Activated CD8-positive, alpha-beta memory T cell treated with anti-CD3 and anti-CD28 coated beads, Interleukin-2, amount 50 U/mL, for 1 hour (primary cell): ENCODE measurements around the gene FGD5.

Experiments used
- DNase-seq: peaks from one replicate; pipeline ENCODE4 v3.0.0-alpha.2; 2020; ENCODE audit errors: extremely low read depth

The FGD5 gene

GRCh38 chr3:14818804-14819500 is at the start of gene FGD5:
Gene FGD5, plus strand, starts transcription at chr3:14818962. Its CDS starts 110 bp downstream, at chr3:14819072.
- DNase-seq, result no peak

GRCh38 chr3:14769544-14770325 is 49.0 kb upstream of the FGD5 start:
- DNase-seq, result no peak

- DNase-seq, result no peak
Observed at GRCh38 chr3:14770591-14770990, 48.2 kb upstream of the FGD5 start.

GRCh38 chr3:14771593-14772497 is 46.9 kb upstream of the FGD5 start:
- no peak for DNase-seq

- DNase-seq, result no peak
Observed at GRCh38 chr3:14772533-14773138, 46.1 kb upstream of the FGD5 start.

- no peak for DNase-seq
Observed at GRCh38 chr3:14773281-14773680, 45.5 kb upstream of the FGD5 start.

GRCh38 chr3:14773691-14774128 is 45.1 kb upstream of the FGD5 start:
- DNase-seq, result no peak

GRCh38 chr3:14774431-14774830 is 44.3 kb upstream of the FGD5 start:
- no peak for DNase-seq

- no peak for DNase-seq
Observed at GRCh38 chr3:14775011-14775410, 43.8 kb upstream of the FGD5 start.

GRCh38 chr3:14775563-14775962 is 43.2 kb upstream of the FGD5 start:
- no peak for DNase-seq

GRCh38 chr3:14779069-14779685 is 39.6 kb upstream of the FGD5 start:
- no peak for DNase-seq

- DNase-seq, result no peak
Observed at GRCh38 chr3:14780927-14781507, 37.7 kb upstream of the FGD5 start.

- no peak for DNase-seq
Observed at GRCh38 chr3:14783480-14784086, 35.2 kb upstream of the FGD5 start.

GRCh38 chr3:14784087-14784681 is 34.6 kb upstream of the FGD5 start:
- no peak for DNase-seq

- no peak for DNase-seq
Observed at GRCh38 chr3:14785207-14786155, 33.3 kb upstream of the FGD5 start.

- no peak for DNase-seq
Observed at GRCh38 chr3:14786369-14786768, 32.4 kb upstream of the FGD5 start.

GRCh38 chr3:14787630-14788029 is 31.1 kb upstream of the FGD5 start:
- no peak for DNase-seq

- DNase-seq, result no peak
Observed at GRCh38 chr3:14788644-14789043, 30.1 kb upstream of the FGD5 start.

- DNase-seq, result no peak
Observed at GRCh38 chr3:14789221-14789620, 29.5 kb upstream of the FGD5 start.
